HCT116 (cell line): ENCODE measurements around the gene FSHB. TPM values are rescaled to one million over a fixed set of nuclear protein-coding genes. Genes with fewer than 3 reads are reported as not detected.

Source experiments
- ATAC-seq: fragments of 200-7000 bp; cut with Tn5 transposase; 2 replicates; pipeline ENCODE4 v1.9.1; 2020; ENCODE audit warnings: mild to moderate bottlenecking, moderate library complexity
- BruUV-seq: library from RNA; stranded (reverse); fragments of 400-500 nt; replicated peaks from 2 replicates; lab custom pipeline; 2021; lab: Mats Ljungman, UMichigan
- CTCF ChIA-PET: fragments of 300-600 bp; sonication (Branson Sonifier 250); formaldehyde crosslinking; loops from one replicate; lab custom pipeline; 2021; ENCODE audit warnings: antibody characterized with exemption; lab: Charles Lee
- POLR2A ChIA-PET: fragments of 300-600, 350-600 bp; sonication (Branson Sonifier 250); formaldehyde crosslinking; loops from one replicate; lab custom pipeline; 2021; ENCODE audit warnings: antibody characterized with exemption; lab: Charles Lee
- RAD21 ChIA-PET, 2 experiments: fragments of 300-600 bp; sonication (Branson Sonifier 250); formaldehyde crosslinking; loops; one replicate each; lab custom pipeline; 2023; ENCODE audit warnings: low total read pairs in 2 of 2; ENCODE audit not compliant: uncharacterized antibody in 2 of 2, unreplicated experiment in 2 of 2, low non-redundant PET in 1 of 2; lab: Charles Lee
- DNase-seq: peaks from one replicate; pipeline ENCODE4 v3.0.0-alpha.2; 2010; ENCODE audit warnings: low read depth, low spot score
- H2AFZ ChIP-seq: fragments of 200-600 bp; shearing (Covaris generic), sonication (generic); 2 replicates; pipeline ENCODE4 v1.6.1; 2017; ENCODE audit warnings: low read depth, mixed run types, mixed read lengths, antibody characterized with exemption, low read length; ENCODE audit not compliant: poor library complexity, severe bottlenecking
- H3K27ac ChIP-seq: 2 replicates; pipeline ENCODE4 v1.5.1; 2012; ENCODE audit warnings: low read depth, low read length
- H3K27me3 ChIP-seq: fragments of 200-600 bp; sonication (generic); 2 replicates; pipeline ENCODE4 v1.6.1; 2016; ENCODE audit warnings: mixed run types, low read length, mixed read lengths; ENCODE audit not compliant: insufficient read depth
- H3K36me3 ChIP-seq, 2 experiments: fragments of 200-500 bp in 1 of 2; fragments of 200-600 bp in 1 of 2; sonication (Bioruptor generic) in 1 of 2; sonication (generic) in 1 of 2; 2 replicates each; pipeline versions ENCODE4 v1.5.1 to v1.6.1; 2014 to 2016; ENCODE audit warnings: low read length in 2 of 2, inconsistent platforms in 1 of 2, mixed read lengths in 1 of 2, mixed run types in 1 of 2; ENCODE audit not compliant: insufficient read depth in 2 of 2, control insufficient read depth in 1 of 2
- H3K4me1 ChIP-seq, 2 experiments: fragments of 200-600 bp in 1 of 2; sonication (generic) in 1 of 2; 2 replicates each; pipeline versions ENCODE4 v1.5.1 to v1.6.1; 2012 to 2017; ENCODE audit warnings: low read length in 2 of 2, inconsistent platforms in 1 of 2, mild to moderate bottlenecking in 1 of 2, mixed read lengths in 1 of 2, mixed run types in 1 of 2, moderate library complexity in 1 of 2; ENCODE audit not compliant: insufficient read depth in 2 of 2, control insufficient read depth in 1 of 2
- H3K4me2 ChIP-seq: fragments of 200-600 bp; sonication (generic); 2 replicates; pipeline ENCODE4 v1.6.1; 2017; ENCODE audit warnings: mixed run types, low read length, mixed read lengths
- H3K4me3 ChIP-seq, 2 experiments: fragments of 200-600 bp in 1 of 2; sonication (generic) in 1 of 2; replicated peaks in 1 of 2; 2 replicates each; pipeline ENCODE4 v1.5.1; 2011 to 2016; ENCODE audit warnings: low read length in 2 of 2, control low read depth in 1 of 2, low read depth in 1 of 2, mild to moderate bottlenecking in 1 of 2, mixed read lengths in 1 of 2, mixed run types in 1 of 2
- H3K79me2 ChIP-seq: fragments of 200-600 bp; sonication (generic); 2 replicates; pipeline ENCODE4 v1.6.1; 2017; ENCODE audit warnings: mild to moderate bottlenecking, mixed run types, low read length, moderate library complexity, mixed read lengths; ENCODE audit not compliant: insufficient read depth
- H3K9ac ChIP-seq: fragments of 200-600 bp; sonication (generic); 2 replicates; pipeline ENCODE4 v1.6.1; 2016; ENCODE audit warnings: low read length, mixed read lengths
- H3K9me2 ChIP-seq: fragments of 200-600 bp; sonication (generic), shearing (Covaris generic); 2 replicates; pipeline ENCODE4 v1.6.1; 2017; ENCODE audit warnings: mixed run types, mild to moderate bottlenecking, moderate library complexity; ENCODE audit not compliant: insufficient read depth
- H3K9me3 ChIP-seq, 2 experiments: fragments of 200-500 bp in 1 of 2; fragments of 200-600 bp in 1 of 2; sonication (Bioruptor generic) in 1 of 2; sonication (generic) in 1 of 2; 2 replicates each; pipeline ENCODE4 v1.6.1; 2014 to 2017; ENCODE audit warnings: low read length in 2 of 2, mixed read lengths in 2 of 2, inconsistent platforms in 1 of 2, low read depth in 1 of 2, mild to moderate bottlenecking in 1 of 2, mixed run types in 1 of 2, moderate library complexity in 1 of 2; ENCODE audit not compliant: control insufficient read depth in 1 of 2, insufficient read depth in 1 of 2
- H4K20me1 ChIP-seq: fragments of 200-600 bp; sonication (generic), shearing (Covaris generic); 2 replicates; pipeline ENCODE4 v1.6.1; 2017; ENCODE audit warnings: mixed run types, mild to moderate bottlenecking, moderate library complexity; ENCODE audit not compliant: insufficient read depth
- ATF3 ChIP-seq: IDR thresholded peaks from 2 replicates; pipeline ENCODE4 v1.6.1; 2012
- CBX3 ChIP-seq: IDR thresholded peaks from 2 replicates; pipeline ENCODE4 v1.6.1; 2012; ENCODE audit warnings: low read depth
- EGR1 ChIP-seq: IDR thresholded peaks from 2 replicates; pipeline ENCODE4 v1.6.1; 2012; ENCODE audit warnings: low read depth
- ELF1 ChIP-seq: IDR thresholded peaks from 2 replicates; pipeline ENCODE4 v1.6.1; 2012; ENCODE audit warnings: low read depth, borderline replicate concordance
- EZH2 ChIP-seq: fragments of 200-600 bp; sonication (generic); IDR thresholded peaks from 2 replicates; pipeline ENCODE4 v1.6.1; 2017; ENCODE audit warnings: antibody characterized with exemption, mixed run types
- EZH2phosphoT487 ChIP-seq: fragments of 200-600 bp; IDR thresholded peaks from 2 replicates; pipeline ENCODE4 v1.6.1; 2018; ENCODE audit warnings: antibody characterized with exemption, borderline replicate concordance
- FOSL1 ChIP-seq: IDR thresholded peaks from 2 replicates; pipeline ENCODE4 v1.6.1; 2012; ENCODE audit warnings: low read depth
- JUND ChIP-seq: IDR thresholded peaks from 2 replicates; pipeline ENCODE4 v1.6.1; 2012
- POLR2A ChIP-seq: IDR thresholded peaks from 2 replicates; pipeline ENCODE4 v1.7.0; 2011; ENCODE audit warnings: borderline replicate concordance; ENCODE audit not compliant: insufficient read depth, insufficient read length; ENCODE audit errors: extremely low read depth
- RAD21 ChIP-seq: IDR thresholded peaks from 2 replicates; pipeline ENCODE4 v1.6.1; 2012; ENCODE audit warnings: low read depth, mild to moderate bottlenecking
- SRF ChIP-seq: IDR thresholded peaks from 2 replicates; pipeline ENCODE4 v1.6.1; 2012; ENCODE audit warnings: low read depth
- YY1 ChIP-seq: IDR thresholded peaks from 2 replicates; pipeline ENCODE4 v1.6.1; 2011; ENCODE audit warnings: low read length, low read depth, moderate library complexity, mild to moderate bottlenecking; ENCODE audit not compliant: insufficient replicate concordance; ENCODE audit errors: extremely low read depth
- intact Hi-C: fragments of 100-400 bp; cut with micrococcal nuclease; formaldehyde crosslinking; loops from 2 replicates; pipeline ENCODE4 v1.10.0; 2022
- total RNA-seq: library from RNA; stranded (reverse); gene quantifications from one replicate; pipeline ENCODE4 v1.2.1, GENCODE V29; 2021; ENCODE audit not compliant: unreplicated experiment
- TF ChIP-seq, protein P1 (sequence below): IDR thresholded peaks from 2 replicates; pipeline ENCODE4 v1.6.1; 2012; ENCODE audit warnings: low read depth
- TF ChIP-seq, protein P2 (sequence below), 3 experiments: fragments of 200-600 bp in 1 of 3; sonication (generic) in 1 of 3; IDR thresholded peaks in 2 of 3; conservative IDR thresholded peaks in 1 of 3; 2 replicates each; pipeline ENCODE4 v1.5.1; 2012 to 2017; ENCODE audit warnings: low read depth in 2 of 3, low read length in 2 of 3, antibody characterized with exemption in 1 of 3, borderline replicate concordance in 1 of 3, control low read depth in 1 of 3, mild to moderate bottlenecking in 1 of 3, mixed read lengths in 1 of 3, mixed run types in 1 of 3, moderate library complexity in 1 of 3; ENCODE audit not compliant: insufficient read depth in 1 of 3
- TF ChIP-seq, protein P3 (sequence below): IDR thresholded peaks from 2 replicates; pipeline ENCODE4 v1.6.1; 2012

Gene FSHB
- total RNA-seq, 1 experiment from 2014 or later = not detected

DNA sequence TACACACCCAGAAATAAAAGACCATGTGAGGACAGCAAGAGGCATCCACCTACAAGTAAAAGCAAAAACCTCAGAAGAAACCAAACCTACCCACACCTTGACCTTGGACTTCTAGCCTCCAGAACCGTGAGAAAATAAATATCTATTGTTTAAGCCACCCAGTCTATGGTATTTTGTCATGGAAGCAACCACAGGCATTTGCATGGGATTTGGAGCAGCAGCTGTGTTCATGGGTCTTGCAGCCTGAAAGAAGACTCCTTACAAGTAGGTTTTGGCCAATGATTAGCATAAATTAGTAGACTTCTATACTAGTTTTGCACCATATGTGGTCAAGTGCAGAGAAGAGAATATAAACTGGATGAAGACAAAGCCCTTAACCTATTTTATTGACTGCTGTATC lies 27.9 kb downstream of the FSHB start:
- RAD21 ChIA-PET = no interaction called here
- no peak for ATAC-seq
- BruUV-seq = no TSS peak
- H3K4me3 ChIP-seq = no peak overlapping the region
- no peak overlapping the region for H3K9ac ChIP-seq
- H3K36me3 ChIP-seq = no peaks in the 10 kb centered on the region
- peaks cover 27% of the 10 kb centered on the region for H3K27me3 ChIP-seq
- H3K79me2 ChIP-seq = no peaks in the 10 kb centered on the region
- no peak overlapping the region for H2AFZ ChIP-seq
- no peak overlapping the region for H3K27ac ChIP-seq
- POLR2A ChIA-PET = no interaction called here
- no peaks in the 10 kb centered on the region for H3K9me3 ChIP-seq
- H3K4me1 ChIP-seq = no peaks in the 10 kb centered on the region
- H4K20me1 ChIP-seq = no peaks in the 10 kb centered on the region; the same call in 1 of the 2 replicates
- TF ChIP-seq RAD21 (no peak), SRF (no peak), ELF1 (no peak), POLR2A (no peak), JUND (no peak)
- intact Hi-C loops = no loop called here
- no peaks in the 10 kb centered on the region for H3K9me2 ChIP-seq
- no peak overlapping the region for H3K4me2 ChIP-seq
- CTCF ChIA-PET = no interaction called here
- no peak for DNase-seq

DNA sequence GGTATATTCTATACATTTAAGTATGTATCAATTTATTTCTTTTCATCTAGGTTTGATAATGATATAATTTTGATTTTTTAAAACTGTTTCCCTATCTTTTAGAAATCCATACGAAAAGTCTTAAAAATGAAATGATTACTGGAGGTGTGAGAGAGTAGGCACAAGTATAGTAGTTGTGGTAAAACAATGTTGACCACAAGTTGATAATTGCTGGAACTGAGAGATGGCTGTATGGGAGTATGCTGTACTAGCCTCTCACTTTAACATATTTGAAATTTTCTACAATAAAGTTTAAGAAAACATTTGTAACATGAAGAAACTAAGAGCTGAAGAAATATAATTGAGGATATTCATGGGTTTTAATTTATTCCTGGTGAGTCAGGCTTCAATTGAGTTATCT lies 30.0 kb downstream of the FSHB start:
- H3K9me2 ChIP-seq = no peaks in the 10 kb centered on the region
- H3K27me3 ChIP-seq = peaks cover 19% of the 10 kb centered on the region; the same call in 1 of the 2 replicates
- no peak for TF ChIP-seq EZH2phosphoT487
- TF ChIP-seq, protein P1, sequence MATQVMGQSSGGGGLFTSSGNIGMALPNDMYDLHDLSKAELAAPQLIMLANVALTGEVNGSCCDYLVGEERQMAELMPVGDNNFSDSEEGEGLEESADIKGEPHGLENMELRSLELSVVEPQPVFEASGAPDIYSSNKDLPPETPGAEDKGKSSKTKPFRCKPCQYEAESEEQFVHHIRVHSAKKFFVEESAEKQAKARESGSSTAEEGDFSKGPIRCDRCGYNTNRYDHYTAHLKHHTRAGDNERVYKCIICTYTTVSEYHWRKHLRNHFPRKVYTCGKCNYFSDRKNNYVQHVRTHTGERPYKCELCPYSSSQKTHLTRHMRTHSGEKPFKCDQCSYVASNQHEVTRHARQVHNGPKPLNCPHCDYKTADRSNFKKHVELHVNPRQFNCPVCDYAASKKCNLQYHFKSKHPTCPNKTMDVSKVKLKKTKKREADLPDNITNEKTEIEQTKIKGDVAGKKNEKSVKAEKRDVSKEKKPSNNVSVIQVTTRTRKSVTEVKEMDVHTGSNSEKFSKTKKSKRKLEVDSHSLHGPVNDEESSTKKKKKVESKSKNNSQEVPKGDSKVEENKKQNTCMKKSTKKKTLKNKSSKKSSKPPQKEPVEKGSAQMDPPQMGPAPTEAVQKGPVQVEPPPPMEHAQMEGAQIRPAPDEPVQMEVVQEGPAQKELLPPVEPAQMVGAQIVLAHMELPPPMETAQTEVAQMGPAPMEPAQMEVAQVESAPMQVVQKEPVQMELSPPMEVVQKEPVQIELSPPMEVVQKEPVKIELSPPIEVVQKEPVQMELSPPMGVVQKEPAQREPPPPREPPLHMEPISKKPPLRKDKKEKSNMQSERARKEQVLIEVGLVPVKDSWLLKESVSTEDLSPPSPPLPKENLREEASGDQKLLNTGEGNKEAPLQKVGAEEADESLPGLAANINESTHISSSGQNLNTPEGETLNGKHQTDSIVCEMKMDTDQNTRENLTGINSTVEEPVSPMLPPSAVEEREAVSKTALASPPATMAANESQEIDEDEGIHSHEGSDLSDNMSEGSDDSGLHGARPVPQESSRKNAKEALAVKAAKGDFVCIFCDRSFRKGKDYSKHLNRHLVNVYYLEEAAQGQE = no peak
- TF ChIP-seq, protein P2, sequence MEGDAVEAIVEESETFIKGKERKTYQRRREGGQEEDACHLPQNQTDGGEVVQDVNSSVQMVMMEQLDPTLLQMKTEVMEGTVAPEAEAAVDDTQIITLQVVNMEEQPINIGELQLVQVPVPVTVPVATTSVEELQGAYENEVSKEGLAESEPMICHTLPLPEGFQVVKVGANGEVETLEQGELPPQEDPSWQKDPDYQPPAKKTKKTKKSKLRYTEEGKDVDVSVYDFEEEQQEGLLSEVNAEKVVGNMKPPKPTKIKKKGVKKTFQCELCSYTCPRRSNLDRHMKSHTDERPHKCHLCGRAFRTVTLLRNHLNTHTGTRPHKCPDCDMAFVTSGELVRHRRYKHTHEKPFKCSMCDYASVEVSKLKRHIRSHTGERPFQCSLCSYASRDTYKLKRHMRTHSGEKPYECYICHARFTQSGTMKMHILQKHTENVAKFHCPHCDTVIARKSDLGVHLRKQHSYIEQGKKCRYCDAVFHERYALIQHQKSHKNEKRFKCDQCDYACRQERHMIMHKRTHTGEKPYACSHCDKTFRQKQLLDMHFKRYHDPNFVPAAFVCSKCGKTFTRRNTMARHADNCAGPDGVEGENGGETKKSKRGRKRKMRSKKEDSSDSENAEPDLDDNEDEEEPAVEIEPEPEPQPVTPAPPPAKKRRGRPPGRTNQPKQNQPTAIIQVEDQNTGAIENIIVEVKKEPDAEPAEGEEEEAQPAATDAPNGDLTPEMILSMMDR (IDR thresholded peaks at IDR 0.05 in 2 of 3, conservative IDR thresholded peaks at IDR 0.05 in 1 of 3; ENCODE audit: borderline replicate concordance in 1 of 3, insufficient read depth in 1 of 3, low read depth in 2 of 3, low read length in 2 of 3) = no peak
- no peak for TF ChIP-seq POLR2A
- no peak for TF ChIP-seq SRF
- no peak for TF ChIP-seq EGR1
- no peak for TF ChIP-seq ATF3
- TF ChIP-seq FOSL1 = no peak
- no peak for TF ChIP-seq EZH2
- no peak for TF ChIP-seq CBX3
- no peak for TF ChIP-seq YY1
- TF ChIP-seq, protein P3, sequence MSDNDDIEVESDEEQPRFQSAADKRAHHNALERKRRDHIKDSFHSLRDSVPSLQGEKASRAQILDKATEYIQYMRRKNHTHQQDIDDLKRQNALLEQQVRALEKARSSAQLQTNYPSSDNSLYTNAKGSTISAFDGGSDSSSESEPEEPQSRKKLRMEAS = no peak
- CTCF ChIA-PET = no interaction called here
- intact Hi-C loops = no loop called here
- no peaks in the 10 kb centered on the region for H3K4me1 ChIP-seq
- H3K79me2 ChIP-seq = no peaks in the 10 kb centered on the region
- no peak overlapping the region for H3K9ac ChIP-seq
- H3K4me3 ChIP-seq = no peak overlapping the region
- no peaks in the 10 kb centered on the region; the same call in 1 of the 2 replicates for H4K20me1 ChIP-seq
- H3K4me2 ChIP-seq = no peak overlapping the region
- DNase-seq (no peak), ATAC-seq (no peak)
- RAD21 ChIA-PET = no interaction called here
- no TSS peak for BruUV-seq
- H3K9me3 ChIP-seq = no peaks in the 10 kb centered on the region
- H3K27ac ChIP-seq = no peak overlapping the region
- no peaks in the 10 kb centered on the region for H3K36me3 ChIP-seq
- POLR2A ChIA-PET = interaction anchor here (0.7 kb wide), 1 partner anchor 62 kb away, joined by 3 read pairs; the partner anchor contains the start of gene ARL14EP
- no peak overlapping the region for H2AFZ ChIP-seq
